ENCODE results near the gene OR2Z1. TPM values are rescaled to one million over a fixed set of nuclear protein-coding genes. Genes with fewer than 3 reads are reported as not detected.

OR2Z1 gene
- total RNA-seq, 6 experiments from 2014 or later: not detected

GRCh38 chr19:8680676-8681344, 40.6 kb upstream of the OR2Z1 start:
- no peak overlapping the region for H3K4me3 ChIP-seq
- H3K27me3 ChIP-seq: no peaks in the 10 kb centered on the region
- H3K27ac ChIP-seq: no peak overlapping the region
- no peaks in the 10 kb centered on the region for H3K36me3 ChIP-seq
- WGBS (ENCODE audit: insufficient coverage, low coverage, low lambda C conversion rate, missing lambda C conversion rate): 49% methylated on average over 4 of the region's 5 CpGs
- intact Hi-C loops (cut with DNase I): no loop called here
- H3K9me3 ChIP-seq: no peaks in the 10 kb centered on the region
- no peak for TF ChIP-seq POLR2A (IDR thresholded peaks at IDR 0.05)
- TF ChIP-seq, protein P1, sequence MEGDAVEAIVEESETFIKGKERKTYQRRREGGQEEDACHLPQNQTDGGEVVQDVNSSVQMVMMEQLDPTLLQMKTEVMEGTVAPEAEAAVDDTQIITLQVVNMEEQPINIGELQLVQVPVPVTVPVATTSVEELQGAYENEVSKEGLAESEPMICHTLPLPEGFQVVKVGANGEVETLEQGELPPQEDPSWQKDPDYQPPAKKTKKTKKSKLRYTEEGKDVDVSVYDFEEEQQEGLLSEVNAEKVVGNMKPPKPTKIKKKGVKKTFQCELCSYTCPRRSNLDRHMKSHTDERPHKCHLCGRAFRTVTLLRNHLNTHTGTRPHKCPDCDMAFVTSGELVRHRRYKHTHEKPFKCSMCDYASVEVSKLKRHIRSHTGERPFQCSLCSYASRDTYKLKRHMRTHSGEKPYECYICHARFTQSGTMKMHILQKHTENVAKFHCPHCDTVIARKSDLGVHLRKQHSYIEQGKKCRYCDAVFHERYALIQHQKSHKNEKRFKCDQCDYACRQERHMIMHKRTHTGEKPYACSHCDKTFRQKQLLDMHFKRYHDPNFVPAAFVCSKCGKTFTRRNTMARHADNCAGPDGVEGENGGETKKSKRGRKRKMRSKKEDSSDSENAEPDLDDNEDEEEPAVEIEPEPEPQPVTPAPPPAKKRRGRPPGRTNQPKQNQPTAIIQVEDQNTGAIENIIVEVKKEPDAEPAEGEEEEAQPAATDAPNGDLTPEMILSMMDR (IDR thresholded peaks at IDR 0.05): no peak
- DNase-seq (no peak), ATAC-seq (no peak)
- H3K4me1 ChIP-seq: no peaks in the 10 kb centered on the region

GRCh38 chr19:8681345-8682029, 39.9 kb upstream of the OR2Z1 start:
- no peaks in the 10 kb centered on the region for H3K9me3 ChIP-seq
- intact Hi-C loops (cut with DNase I): no loop called here
- H3K4me3 ChIP-seq: no peak overlapping the region
- H3K4me1 ChIP-seq: no peaks in the 10 kb centered on the region
- H3K27ac ChIP-seq: no peak overlapping the region
- DNase-seq (no peak), ATAC-seq (peak in 1 of 4 donors; percentile 14)
- WGBS (ENCODE audit: insufficient coverage, low coverage, low lambda C conversion rate, missing lambda C conversion rate): 52% methylated on average over 2 of the region's 2 CpGs
- no peaks in the 10 kb centered on the region for H3K36me3 ChIP-seq
- TF ChIP-seq, protein P1 (IDR thresholded peaks at IDR 0.05): no peak
- no peak for TF ChIP-seq POLR2A (IDR thresholded peaks at IDR 0.05)
- H3K27me3 ChIP-seq: no peaks in the 10 kb centered on the region

DNA sequence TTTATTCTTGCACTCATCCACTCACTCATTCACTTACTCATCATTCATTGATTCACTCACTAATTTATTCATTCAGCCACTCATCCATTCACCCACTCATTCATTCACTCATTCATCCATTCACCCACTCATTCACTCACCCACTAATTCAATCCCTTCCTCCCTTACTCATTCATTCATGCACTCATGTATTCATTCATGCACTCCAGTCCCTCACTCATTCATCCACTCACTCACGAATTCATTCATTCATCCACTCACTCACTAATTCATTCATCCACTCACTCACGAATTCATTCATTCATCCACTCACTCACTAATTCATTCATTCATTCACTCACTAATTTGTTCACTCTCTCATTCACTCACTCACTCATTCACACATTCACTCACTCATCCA, 39.0 kb upstream of the OR2Z1 start:
- no peak overlapping the region for H3K27ac ChIP-seq
- intact Hi-C loops (cut with DNase I): no loop called here
- no peaks in the 10 kb centered on the region for H3K4me1 ChIP-seq
- H3K27me3 ChIP-seq: no peaks in the 10 kb centered on the region
- H3K4me3 ChIP-seq: no peak overlapping the region
- no peaks in the 10 kb centered on the region for H3K36me3 ChIP-seq
- ATAC-seq: no peak
- 23% methylated on average over 2 of the region's 2 CpGs for WGBS (ENCODE audit: insufficient coverage, low coverage, low lambda C conversion rate, missing lambda C conversion rate)
- TF ChIP-seq, protein P1 (IDR thresholded peaks at IDR 0.05): no peak
- no peak for TF ChIP-seq POLR2A (IDR thresholded peaks at IDR 0.05)
- DNase-seq: no peak
- no peaks in the 10 kb centered on the region for H3K9me3 ChIP-seq

- 36% methylated on average over 1 of the region's 1 CpG for WGBS (ENCODE audit: insufficient coverage, low coverage, low lambda C conversion rate, missing lambda C conversion rate)
- Histone ChIP-seq H3K27me3 (no peaks in the 10 kb centered on the region), H3K4me1 (no peaks in the 10 kb centered on the region), H3K36me3 (no peaks in the 10 kb centered on the region), H3K4me3 (no peak overlapping the region), H3K9me3 (no peaks in the 10 kb centered on the region), H3K27ac (no peak overlapping the region)
- DNase-seq (no peak), ATAC-seq (no peak)
- TF ChIP-seq, protein P1 (IDR thresholded peaks at IDR 0.05): no peak
- no peak for TF ChIP-seq POLR2A (IDR thresholded peaks at IDR 0.05)
- intact Hi-C loops (cut with DNase I): no loop called here
Observed at GRCh38 chr19:8682931-8683330, 38.5 kb upstream of the OR2Z1 start.
